HG03378 (cell line): ENCODE data around the gene GRIK3.

Source experiments
- ATAC-seq: cut with Tn5 transposase; IDR thresholded peaks from one replicate; pipeline ENCODE4 v1.9.1; 2021; ENCODE audit warnings: mild to moderate bottlenecking, moderate library complexity; ENCODE audit not compliant: unreplicated experiment

Gene GRIK3

DNA sequence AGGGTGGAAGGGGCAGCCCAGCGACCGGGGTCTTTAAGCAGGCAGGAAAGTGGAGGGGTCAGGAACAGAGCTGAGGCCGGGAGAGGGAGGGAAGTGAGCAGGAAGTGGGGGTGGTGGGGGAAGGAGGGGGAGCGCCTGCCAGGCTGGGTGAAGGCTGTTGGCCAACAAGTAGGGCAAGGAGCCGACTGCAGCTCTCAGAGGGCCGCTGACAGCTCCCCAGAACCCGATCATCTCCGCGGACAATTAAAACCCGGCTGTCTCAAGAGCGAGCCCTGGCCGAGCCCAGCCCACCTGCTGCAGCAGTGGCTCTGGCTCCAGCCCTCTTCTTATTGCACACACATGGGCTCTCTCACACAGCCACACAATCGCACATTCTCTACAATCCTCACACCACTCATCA lies 51.6 kb downstream of the GRIK3 start:
- no peak for ATAC-seq

GRCh38 chr1:36981771-36982622 lies 52.3 kb downstream of the GRIK3 start:
- no peak for ATAC-seq

GRCh38 chr1:36981126-36981525 lies 53.2 kb downstream of the GRIK3 start:
- no peak for ATAC-seq

DNA sequence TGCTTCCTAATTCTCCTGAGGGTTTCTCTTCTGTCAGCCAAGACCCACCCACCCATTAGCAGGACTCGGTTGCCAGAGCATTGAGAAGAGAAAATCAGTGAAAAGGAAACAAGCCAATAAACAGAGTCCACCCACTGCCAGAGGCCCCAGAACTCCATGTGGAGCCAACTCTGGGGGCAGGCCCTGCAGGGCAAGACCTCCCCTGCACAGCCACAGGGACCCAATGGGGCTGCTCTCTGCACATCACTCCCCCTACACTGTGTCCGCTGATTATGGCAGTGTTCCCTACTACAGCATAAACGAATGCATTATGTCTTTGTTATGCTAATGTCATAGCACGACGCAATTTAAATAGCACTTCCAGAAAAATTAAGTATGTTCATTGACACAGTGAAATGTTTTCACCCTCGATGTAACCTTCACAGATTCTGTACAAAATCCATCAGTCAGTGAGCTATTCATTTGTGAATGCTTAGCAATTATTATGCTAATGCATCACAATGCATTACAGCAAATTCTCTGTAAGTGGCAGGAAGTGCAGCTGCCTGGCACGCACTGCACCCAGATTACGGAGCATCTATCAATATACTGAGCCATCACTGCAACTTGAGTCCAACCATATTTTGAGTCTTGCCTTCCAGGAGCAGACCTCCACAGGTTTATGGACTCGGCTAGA lies 56.4 kb downstream of the GRIK3 start:
- ATAC-seq = no peak

DNA sequence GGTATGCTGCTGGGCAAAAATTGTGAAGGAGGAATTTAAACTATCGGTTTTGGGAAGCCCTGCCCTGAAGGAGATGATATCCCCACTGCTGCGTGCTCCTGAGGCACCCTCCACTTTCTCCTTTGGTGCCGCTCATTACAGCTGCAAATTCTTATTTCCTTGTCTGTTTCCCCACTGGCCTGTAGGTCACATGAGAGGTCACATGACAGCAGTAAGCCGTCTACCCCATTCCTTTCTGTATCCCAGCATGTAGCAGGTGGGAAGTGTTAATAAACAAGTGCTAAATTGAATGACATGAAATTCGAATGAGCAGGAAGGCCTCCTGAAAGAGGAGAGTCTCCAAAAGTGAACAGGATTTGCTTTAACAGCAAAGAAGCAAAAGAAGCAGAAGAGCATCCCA lies 58.7 kb downstream of the GRIK3 start:
- ATAC-seq = no peak

GRCh38 chr1:36973056-36973455 lies 61.3 kb downstream of the GRIK3 start:
- ATAC-seq = no peak

DNA sequence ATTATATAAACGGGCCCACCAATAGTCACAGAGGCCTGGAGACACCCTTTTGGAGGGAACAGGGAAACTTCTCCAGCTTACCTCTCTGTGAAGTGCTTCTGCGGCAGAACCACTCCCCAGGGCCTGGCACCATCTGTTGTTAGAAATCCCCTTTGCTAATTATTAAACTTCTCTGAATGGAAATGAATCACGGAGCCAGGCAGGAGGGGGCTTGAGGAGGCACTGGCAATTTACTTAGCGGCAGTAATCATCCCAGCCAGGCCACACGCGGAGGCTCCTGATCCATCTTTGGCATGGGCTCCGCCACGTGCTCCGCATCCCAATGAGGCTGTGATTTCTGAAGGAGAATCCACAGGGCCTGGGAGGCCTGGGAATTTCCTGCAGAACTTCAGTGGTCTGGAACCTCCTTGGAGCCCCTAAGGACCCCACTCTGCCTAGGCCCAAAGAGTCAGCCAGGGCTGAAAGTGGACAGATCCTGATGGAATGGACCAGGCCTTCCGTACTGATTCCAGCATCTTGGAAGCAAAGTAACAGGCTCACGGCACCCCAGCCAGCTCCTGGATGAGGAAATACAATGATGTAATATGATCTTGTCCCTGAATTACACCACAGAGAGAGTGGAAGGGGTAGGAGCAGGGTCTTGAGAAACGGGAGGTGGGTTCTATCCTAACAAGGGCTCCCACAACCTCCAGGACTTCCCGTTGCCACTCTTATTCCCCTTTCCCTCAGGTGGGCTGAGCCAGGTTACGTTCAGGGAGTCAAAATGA lies 62.3 kb downstream of the GRIK3 start:
- no peak for ATAC-seq

GRCh38 chr1:36968730-36969129 lies 65.6 kb downstream of the GRIK3 start:
- no peak for ATAC-seq

DNA sequence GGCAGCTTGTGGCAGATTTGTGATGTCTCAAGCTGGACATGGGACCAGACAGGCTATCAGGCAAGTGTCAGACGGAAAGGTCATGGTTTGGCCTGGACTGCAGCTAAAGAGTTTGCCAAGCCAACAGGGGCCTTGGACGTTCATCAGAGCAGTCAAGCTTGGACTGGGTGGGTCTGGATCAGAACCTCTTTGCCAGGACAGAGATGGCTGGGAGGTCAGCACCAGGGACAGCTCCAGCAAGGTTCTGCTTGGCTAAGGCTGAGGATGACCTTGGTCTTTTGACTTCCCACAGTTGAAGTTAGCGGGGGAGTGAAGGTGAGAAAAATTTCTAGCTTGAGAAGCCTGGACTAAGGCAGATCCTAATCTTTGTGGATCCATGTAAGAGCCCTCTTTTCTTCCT lies 68.1 kb downstream of the GRIK3 start:
- ATAC-seq = no peak

DNA sequence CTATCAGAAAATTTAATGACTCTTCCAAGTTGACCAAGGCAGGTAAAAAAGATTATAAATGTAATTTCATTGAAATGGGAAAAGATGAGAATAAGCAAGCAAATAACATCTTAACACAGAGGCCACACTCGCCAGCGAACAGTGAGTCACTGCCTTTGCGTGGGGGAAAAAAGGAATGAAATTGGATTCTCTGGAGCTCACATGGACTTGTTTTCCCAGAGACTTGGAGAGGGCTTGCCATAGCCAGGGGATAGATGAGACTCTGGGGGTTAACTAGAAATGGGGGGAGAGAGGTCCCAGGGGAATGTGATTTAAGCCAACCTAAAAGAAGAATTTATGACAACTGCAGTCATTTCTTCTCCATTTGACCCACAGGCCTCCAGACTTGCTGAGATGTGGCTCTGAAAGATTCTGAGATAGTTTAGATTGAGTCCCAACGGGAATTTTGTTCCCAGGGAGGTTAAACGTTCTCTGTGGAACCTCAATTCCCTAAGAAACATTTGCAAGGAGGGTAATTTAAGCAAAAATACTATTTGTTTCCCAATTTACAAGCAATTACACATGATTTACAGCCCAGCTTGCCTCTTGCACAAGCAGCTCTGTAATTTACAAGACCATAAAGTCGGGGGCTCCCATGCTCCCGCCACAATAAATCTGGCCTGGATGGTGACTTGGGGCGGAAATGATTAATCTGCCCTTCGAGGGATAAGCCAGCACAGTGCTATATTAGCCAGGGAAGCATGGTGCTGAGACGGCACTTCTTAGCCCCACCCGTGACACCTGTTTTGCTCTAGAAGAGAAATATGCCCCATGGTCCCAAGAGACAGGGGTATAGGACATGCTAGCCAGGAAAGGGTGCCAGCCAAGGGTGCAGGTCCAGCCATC lies 68.8 kb downstream of the GRIK3 start:
- no peak for ATAC-seq

- no peak for ATAC-seq
Observed at GRCh38 chr1:36964830-36965229, 69.5 kb downstream of the GRIK3 start.

- no peak for ATAC-seq
Observed at GRCh38 chr1:36963006-36963405, 71.3 kb downstream of the GRIK3 start.

- ATAC-seq = no peak
Observed at GRCh38 chr1:36961062-36961615, 73.2 kb downstream of the GRIK3 start.

GRCh38 chr1:36956570-36956969 lies 77.7 kb downstream of the GRIK3 start:
- no peak for ATAC-seq

DNA sequence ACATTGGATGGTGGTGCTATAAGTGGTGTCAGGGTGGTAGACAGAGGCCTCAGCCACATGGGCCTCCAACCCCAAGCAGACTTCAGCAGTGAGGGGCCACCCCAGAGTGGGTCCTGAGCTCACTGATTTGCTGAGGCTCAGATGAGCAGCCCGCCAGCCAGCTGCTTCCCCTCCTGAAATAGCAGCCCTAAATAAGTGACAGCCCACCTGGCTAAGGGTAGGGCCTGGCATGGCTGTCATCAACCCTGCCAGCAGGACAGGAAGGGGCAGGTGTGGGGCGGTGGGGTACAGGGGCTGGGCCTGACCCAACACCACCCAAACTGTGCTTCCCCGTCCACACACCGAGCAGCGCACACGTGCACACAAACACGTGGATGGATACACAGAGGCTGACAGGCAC lies 79.3 kb downstream of the GRIK3 start:
- ATAC-seq = no peak

DNA sequence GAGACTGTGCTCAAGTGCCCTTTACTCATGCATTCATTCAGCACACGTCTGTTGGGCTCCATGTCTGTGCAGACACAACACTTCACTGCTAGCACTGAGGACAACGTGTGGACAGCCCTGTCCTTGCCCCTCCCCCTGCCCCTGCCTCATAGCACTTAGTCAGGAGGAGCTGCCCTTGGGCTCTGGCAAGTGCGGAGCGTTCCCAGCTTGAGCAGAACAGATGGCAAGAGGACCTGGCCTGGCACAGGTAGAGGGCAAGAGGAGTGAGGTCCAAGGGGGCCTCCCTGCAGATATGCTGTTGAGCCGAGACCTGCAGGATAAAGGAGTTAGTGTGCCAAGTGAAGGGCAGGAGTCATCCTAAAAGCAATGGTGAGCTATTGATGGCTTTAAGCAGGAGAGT lies 81.3 kb downstream of the GRIK3 start:
- no peak for ATAC-seq

GRCh38 chr1:36951761-36952160 lies 82.6 kb downstream of the GRIK3 start:
- ATAC-seq = no peak

DNA sequence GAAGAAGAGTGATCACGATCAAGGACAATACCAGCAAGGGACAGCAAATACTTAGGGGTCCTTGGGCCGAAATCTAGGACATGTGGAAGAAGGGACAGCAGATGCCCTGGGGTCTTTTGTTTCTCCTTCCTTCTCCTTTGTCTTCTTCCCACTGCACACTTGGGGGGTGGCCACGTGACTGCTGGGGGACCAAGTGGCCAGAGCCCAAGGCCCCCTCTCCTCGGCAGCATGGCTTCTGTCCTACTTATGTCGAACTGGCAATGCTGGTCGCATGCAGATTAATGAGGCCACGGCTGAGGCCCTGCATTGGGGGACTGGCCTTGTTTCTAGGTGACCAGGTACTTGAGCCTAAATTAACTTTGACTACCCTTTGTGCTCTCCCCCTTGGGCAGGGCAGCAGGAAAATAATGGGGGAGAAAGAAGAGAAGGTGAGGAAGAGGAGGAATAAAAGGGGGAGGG lies 83.0 kb downstream of the GRIK3 start:
- ATAC-seq = no peak

DNA sequence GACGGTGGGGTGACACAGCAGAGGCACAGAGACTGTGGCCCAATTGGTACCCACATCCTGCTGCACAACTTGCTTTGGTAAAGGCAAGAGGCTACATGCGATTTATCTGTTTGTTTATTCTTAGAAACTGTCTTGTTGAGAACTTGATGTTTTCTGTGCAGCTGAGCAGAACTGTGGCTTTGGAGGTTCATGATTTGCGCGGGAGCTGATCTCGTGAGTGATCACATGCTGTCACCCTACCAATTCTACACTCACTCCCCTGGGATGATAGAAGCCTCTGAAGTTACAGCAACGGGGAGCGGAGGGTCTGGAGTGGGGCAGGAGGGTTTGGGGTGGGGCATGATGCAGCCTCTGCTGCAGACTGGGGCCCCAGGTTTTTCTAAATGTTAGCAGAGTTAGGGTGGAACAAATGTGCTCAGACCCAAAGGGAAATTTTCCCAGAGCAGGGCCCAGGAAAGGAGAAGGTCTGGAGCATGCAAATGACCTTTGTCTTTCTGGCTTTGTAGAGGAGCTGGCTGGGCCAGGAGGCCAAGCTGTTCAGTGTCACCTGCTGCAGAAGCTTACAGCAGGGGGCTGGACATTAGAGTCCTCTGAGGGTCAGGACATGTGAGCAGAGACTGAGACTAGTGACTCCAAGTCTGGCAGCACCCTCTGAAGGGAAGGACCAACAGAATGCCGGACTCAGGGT lies 83.6 kb downstream of the GRIK3 start:
- no peak for ATAC-seq

- no peak for ATAC-seq
Observed at GRCh38 chr1:36948606-36949005, 85.7 kb downstream of the GRIK3 start.
